Measurements from ENCODE around the gene SLC8B1. TPM values are rescaled to one million over a fixed set of nuclear protein-coding genes. Genes with fewer than 3 reads are reported as not detected.

SLC8B1 gene
- total RNA-seq, 1 experiment from 2014 or later, result 30.9 TPM

DNA sequence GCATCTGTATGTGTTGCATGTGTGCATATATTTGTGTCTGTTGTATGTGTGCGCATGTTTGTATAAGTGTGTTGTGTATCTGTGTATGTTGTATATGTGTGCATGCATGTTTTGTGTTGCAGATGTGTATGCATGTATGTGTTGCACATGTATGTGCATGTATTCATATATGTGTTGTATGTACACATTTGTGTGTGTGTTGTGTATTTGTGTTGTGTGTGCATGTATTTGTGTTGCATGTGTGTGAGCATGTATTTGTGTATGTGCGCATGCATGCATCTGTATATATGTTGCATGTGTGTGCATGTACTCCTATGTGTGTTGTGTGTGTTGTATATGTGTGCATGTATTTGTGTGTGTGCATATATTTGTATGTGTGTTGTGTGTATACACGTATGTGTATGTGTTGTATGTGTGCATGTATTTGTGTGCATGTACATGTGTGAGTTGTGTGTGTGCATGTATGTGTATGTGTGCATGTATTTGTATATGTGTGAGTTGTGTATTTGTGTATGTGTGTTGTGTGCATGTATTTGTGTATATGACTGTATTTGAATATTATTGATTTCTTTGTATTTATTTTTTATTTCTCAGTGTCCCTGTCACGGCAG lies 16.8 kb downstream of the SLC8B1 start:
- H3K9ac ChIP-seq (ENCODE audit: low read length), result no peak overlapping the region
- no peak overlapping the region for H3K4me2 ChIP-seq (ENCODE audit: low read length)
- ATAC-seq (no peak), DNase-seq (ENCODE audit: low read depth, low spot score) (no peak)
- H3K4me1 ChIP-seq (ENCODE audit: control insufficient read depth in 1 of 2, insufficient read depth in 2 of 2, low read length in 2 of 2), result no peaks in the 10 kb centered on the region
- RAD21 ChIA-PET (ENCODE audit: low non-redundant PET in 1 of 2, low total read pairs in 2 of 2, uncharacterized antibody in 2 of 2, unreplicated experiment in 2 of 2), result no interaction called here
- TF ChIP-seq, protein P1, sequence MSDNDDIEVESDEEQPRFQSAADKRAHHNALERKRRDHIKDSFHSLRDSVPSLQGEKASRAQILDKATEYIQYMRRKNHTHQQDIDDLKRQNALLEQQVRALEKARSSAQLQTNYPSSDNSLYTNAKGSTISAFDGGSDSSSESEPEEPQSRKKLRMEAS (IDR thresholded peaks at IDR 0.05), result no peak
- TF ChIP-seq JUND (IDR thresholded peaks at IDR 0.05) (no peak), SRF (IDR thresholded peaks at IDR 0.05; ENCODE audit: low read depth) (no peak), TCF7L2 (IDR thresholded peaks at IDR 0.05; ENCODE audit: borderline replicate concordance, extremely low read depth, insufficient read depth, insufficient read length) (no peak), ZNF274 (IDR thresholded peaks at IDR 0.05; ENCODE audit: low read depth, low read length) (no peak)
- CTCF ChIA-PET, result no interaction called here
- no TSS peak for BruUV-seq (replicated peaks)
- H3K27ac ChIP-seq (ENCODE audit: low read depth, low read length), result no peak overlapping the region
- H2AFZ ChIP-seq (ENCODE audit: low read depth, low read length, poor library complexity, severe bottlenecking), result no peak overlapping the region
- H3K4me3 ChIP-seq (replicated peaks in 1 of 2; ENCODE audit: low read depth in 1 of 2, low read length in 2 of 2), result no peak overlapping the region
- POLR2A ChIA-PET, result no interaction called here
- H3K36me3 ChIP-seq (ENCODE audit: control insufficient read depth in 1 of 2, insufficient read depth in 2 of 2, low read length in 2 of 2), result peaks cover 24 to 28% of the 10 kb centered on the region in 2 experiments
- no peaks in the 10 kb centered on the region for H3K27me3 ChIP-seq (ENCODE audit: insufficient read depth, low read length)
- intact Hi-C loops (cut with micrococcal nuclease), result no loop called here
- no peaks in the 10 kb centered on the region for H4K20me1 ChIP-seq (ENCODE audit: insufficient read depth)
- no peaks in the 10 kb centered on the region; the same call in 1 of the 2 replicates for H3K79me2 ChIP-seq (ENCODE audit: insufficient read depth, low read length)
- H3K9me2 ChIP-seq (ENCODE audit: insufficient read depth), result no peaks in the 10 kb centered on the region
- H3K9me3 ChIP-seq (ENCODE audit: control insufficient read depth in 1 of 2, insufficient read depth in 1 of 2, low read depth in 1 of 2, low read length in 2 of 2), result no peaks in the 10 kb centered on the region

DNA sequence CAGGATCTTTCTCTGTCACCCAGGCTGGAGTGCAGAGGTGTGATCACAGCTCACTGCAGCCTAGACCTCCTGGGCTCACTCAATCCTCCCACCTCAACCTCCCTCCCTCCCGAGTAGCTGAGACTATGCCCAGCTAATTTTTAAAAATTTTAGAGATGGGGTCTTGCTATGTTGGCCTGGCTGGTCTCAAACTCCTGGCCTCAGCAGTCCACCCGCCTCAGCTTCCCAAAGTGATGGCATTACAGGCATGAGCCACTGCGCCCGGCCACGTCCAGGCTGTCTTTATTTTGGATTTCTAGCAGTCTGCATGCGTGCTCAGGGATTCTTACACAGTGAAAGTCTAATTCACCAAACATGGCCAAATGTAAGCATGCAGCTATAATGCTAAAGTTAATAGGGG lies 17.8 kb downstream of the SLC8B1 start:
- H3K4me1 ChIP-seq (ENCODE audit: control insufficient read depth in 1 of 2, insufficient read depth in 2 of 2, low read length in 2 of 2), result no peaks in the 10 kb centered on the region
- intact Hi-C loops (cut with micrococcal nuclease), result no loop called here
- DNase-seq (ENCODE audit: low read depth, low spot score) (no peak), ATAC-seq (no peak)
- no peaks in the 10 kb centered on the region for H4K20me1 ChIP-seq (ENCODE audit: insufficient read depth)
- no peak for TF ChIP-seq ZNF274 (IDR thresholded peaks at IDR 0.05; ENCODE audit: low read depth, low read length)
- TF ChIP-seq, protein P1 (IDR thresholded peaks at IDR 0.05), result no peak
- TF ChIP-seq, protein P2, sequence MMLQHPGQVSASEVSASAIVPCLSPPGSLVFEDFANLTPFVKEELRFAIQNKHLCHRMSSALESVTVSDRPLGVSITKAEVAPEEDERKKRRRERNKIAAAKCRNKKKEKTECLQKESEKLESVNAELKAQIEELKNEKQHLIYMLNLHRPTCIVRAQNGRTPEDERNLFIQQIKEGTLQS (IDR thresholded peaks at IDR 0.05), result no peak
- TF ChIP-seq ELF1 (IDR thresholded peaks at IDR 0.05; ENCODE audit: borderline replicate concordance, low read depth), result no peak
- no peak for TF ChIP-seq JUND (IDR thresholded peaks at IDR 0.05)
- no peak overlapping the region for H3K27ac ChIP-seq (ENCODE audit: low read depth, low read length)
- H3K4me3 ChIP-seq (replicated peaks in 1 of 2; ENCODE audit: low read depth in 1 of 2, low read length in 2 of 2), result no peak overlapping the region
- H3K79me2 ChIP-seq (ENCODE audit: insufficient read depth, low read length), result no peaks in the 10 kb centered on the region; the same call in 1 of the 2 replicates
- POLR2A ChIA-PET, result no interaction called here
- BruUV-seq (replicated peaks), result no TSS peak
- H3K9ac ChIP-seq (ENCODE audit: low read length), result no peak overlapping the region
- H3K27me3 ChIP-seq (ENCODE audit: insufficient read depth, low read length), result no peaks in the 10 kb centered on the region
- H3K9me3 ChIP-seq (ENCODE audit: control insufficient read depth in 1 of 2, insufficient read depth in 1 of 2, low read depth in 1 of 2, low read length in 2 of 2), result no peaks in the 10 kb centered on the region
- CTCF ChIA-PET, result no interaction called here
- H3K9me2 ChIP-seq (ENCODE audit: insufficient read depth), result no peaks in the 10 kb centered on the region
- no peak overlapping the region for H3K4me2 ChIP-seq (ENCODE audit: low read length)
- no peak overlapping the region for H2AFZ ChIP-seq (ENCODE audit: low read depth, low read length, poor library complexity, severe bottlenecking)
- RAD21 ChIA-PET (ENCODE audit: low non-redundant PET in 1 of 2, low total read pairs in 2 of 2, uncharacterized antibody in 2 of 2, unreplicated experiment in 2 of 2), result no interaction called here
- peaks cover 24 to 28% of the 10 kb centered on the region in 2 experiments for H3K36me3 ChIP-seq (ENCODE audit: control insufficient read depth in 1 of 2, insufficient read depth in 2 of 2, low read length in 2 of 2)
